ENCODE measurements around the gene SACM1L. TPM values are rescaled to one million over a fixed set of nuclear protein-coding genes. Genes with fewer than 3 reads are reported as not detected.

Gene SACM1L
- total and polyA plus RNA-seq, 2 of the 4 experiments (the other 2 are of a cell fraction) = 19.0 to 40.9 TPM

- in situ Hi-C loops (cut with MboI; ENCODE audit: low sequenced_read_pairs) (no loop called here), dilution Hi-C loops (cut with HindIII; ENCODE audit: low sequenced_read_pairs, unreplicated experiment) (no loop called here), intact Hi-C loops (cut with micrococcal nuclease) (no loop called here)
- no peak for DNase-seq
- no peaks in the 10 kb centered on the region for H3K27me3 ChIP-seq (ENCODE audit: control insufficient read depth, insufficient read depth, low read length)
- no peak overlapping the region for H4K91ac ChIP-seq (ENCODE audit: insufficient read depth, low read depth, low read length)
- H2BK20ac ChIP-seq (ENCODE audit: low read depth, low read length) = no peak overlapping the region
- no peak overlapping the region for H2BK120ac ChIP-seq (ENCODE audit: low read depth, low read length)
- WGBS, 2 experiments (ENCODE audit: extremely low coverage in 2 of 2, insufficient read length in 1 of 2) = 67% methylated on average over 3 of the region's 5 CpGs; no CpG with 5 or more reads in 1 of the 2 experiments
- peaks cover 5% of the 10 kb centered on the region for H3K9me3 ChIP-seq (ENCODE audit: control insufficient read depth, insufficient read depth, low read length)
- no peak overlapping the region for H3K4me2 ChIP-seq (ENCODE audit: low read depth, low read length)
- H2AK5ac ChIP-seq (ENCODE audit: low read depth, low read length) = no peak overlapping the region
- H3K27ac ChIP-seq (ENCODE audit: insufficient read depth, low read length) = no peak overlapping the region
- H3K4ac ChIP-seq (ENCODE audit: low read depth, low read length) = no peak overlapping the region
- no peak overlapping the region for H4K5ac ChIP-seq (ENCODE audit: low read depth, low read length)
- CTCF ChIA-PET = no interaction called here
- no peak overlapping the region for H2AK9ac ChIP-seq (replicated peaks; ENCODE audit: low read depth, low read length, poor library complexity)
- no peak overlapping the region for H3K18ac ChIP-seq (ENCODE audit: low read depth, low read length)
- H3K9ac ChIP-seq (ENCODE audit: low read depth, low read length) = no peak overlapping the region
- H2AFZ ChIP-seq (replicated peaks; ENCODE audit: low read length, poor library complexity) = no peak overlapping the region
- H3K36me3 ChIP-seq (ENCODE audit: control insufficient read depth, insufficient read depth, low read length) = peaks cover 25% of the 10 kb centered on the region
- H2BK15ac ChIP-seq (ENCODE audit: low read depth, low read length) = no peak overlapping the region
- no peak overlapping the region for H3K4me3 ChIP-seq (ENCODE audit: insufficient read depth, low read depth, low read length)
- H2BK5ac ChIP-seq (ENCODE audit: low read depth, low read length, poor library complexity, severe bottlenecking) = no peak overlapping the region
- H3K14ac ChIP-seq (replicated peaks; ENCODE audit: low read depth, low read length) = no peak overlapping the region
- ATAC-seq (ENCODE audit: low read depth) = no peak
- no peak overlapping the region for H3K56ac ChIP-seq (ENCODE audit: extremely low read depth, insufficient read depth, low read length)
- H3K4me1 ChIP-seq (ENCODE audit: control insufficient read depth, insufficient read depth, low read length) = no peaks in the 10 kb centered on the region
- peaks cover 5 to 13% of the 10 kb centered on the region in 2 experiments; a peak in 2 of 4 replicates for H3K79me1 ChIP-seq (ENCODE audit: low read depth in 1 of 2, low read length in 2 of 2)
- H3K9me1 ChIP-seq (ENCODE audit: insufficient read depth, low read length) = peaks cover 5% of the 10 kb centered on the region; the same call in 1 of the 2 replicates
- no TSS peak for BruUV-seq (replicated peaks)
- H4K20me1 ChIP-seq (ENCODE audit: insufficient read depth, low read length) = no peaks in the 10 kb centered on the region
- POLR2A ChIA-PET (ENCODE audit: unreplicated experiment) = no interaction called here
- no peak overlapping the region for H4K8ac ChIP-seq (ENCODE audit: low read depth in 2 of 2, low read length in 2 of 2)
- TF ChIP-seq RAD21 (IDR thresholded peaks at IDR 0.05; ENCODE audit: low read length) (no peak), MXI1 (IDR thresholded peaks at IDR 0.05; ENCODE audit: borderline replicate concordance, low read depth, low read length) (no peak), USF2 (IDR thresholded peaks at IDR 0.05; ENCODE audit: low read depth, low read length) (no peak)
- no peak overlapping the region for H3K23ac ChIP-seq (ENCODE audit: low read depth, low read length)
Measured at GRCh38 chr3:45682786-45683185, 6.4 kb upstream of the SACM1L start.

All from IMR-90 (cell line).